ENCODE data around the gene CD81.

Gene CD81

DNA sequence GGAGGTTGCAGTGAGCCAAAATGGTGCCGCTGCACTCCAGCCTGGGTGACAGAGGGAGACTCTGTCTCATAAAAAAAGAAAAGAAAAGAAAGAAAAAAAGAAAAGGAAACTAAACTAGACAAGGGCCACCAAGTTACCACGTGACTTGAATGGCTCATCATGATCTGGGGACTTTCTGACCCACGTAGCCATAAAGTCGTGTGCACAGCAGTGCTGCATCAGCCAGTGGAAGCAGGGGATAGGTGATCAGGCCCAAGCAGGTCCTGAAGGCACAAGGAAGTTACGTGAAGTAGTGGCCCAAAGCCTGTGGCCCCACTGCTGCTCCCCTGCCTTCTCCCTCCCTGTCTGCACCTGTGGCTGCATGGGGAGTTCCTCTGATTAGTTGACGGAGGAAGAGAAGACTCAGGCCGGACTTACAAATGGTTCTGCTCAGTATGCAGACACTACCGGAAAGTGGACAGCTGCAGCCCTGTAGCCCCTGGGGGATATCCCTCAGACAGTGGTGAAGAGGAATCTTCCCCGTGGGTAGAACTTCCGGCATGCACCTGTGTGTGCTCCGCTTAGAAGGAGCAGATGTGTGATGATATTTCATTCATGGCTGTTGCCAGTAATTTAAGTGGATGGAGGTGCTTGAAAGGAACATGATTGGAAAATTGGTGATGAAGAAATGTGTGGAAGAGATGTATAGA lies 18.2 kb upstream of the CD81 start:
- H3K4me1 ChIP-seq (ENCODE audit: low read length) = no peaks in the 10 kb centered on the region
- no peak overlapping the region for H3K4me3 ChIP-seq (ENCODE audit: low read length)
- H3K4me2 ChIP-seq (ENCODE audit: low read length) = no peak overlapping the region
- no peak overlapping the region for H3K27ac ChIP-seq (ENCODE audit: low read length)
- TF ChIP-seq, protein P1, sequence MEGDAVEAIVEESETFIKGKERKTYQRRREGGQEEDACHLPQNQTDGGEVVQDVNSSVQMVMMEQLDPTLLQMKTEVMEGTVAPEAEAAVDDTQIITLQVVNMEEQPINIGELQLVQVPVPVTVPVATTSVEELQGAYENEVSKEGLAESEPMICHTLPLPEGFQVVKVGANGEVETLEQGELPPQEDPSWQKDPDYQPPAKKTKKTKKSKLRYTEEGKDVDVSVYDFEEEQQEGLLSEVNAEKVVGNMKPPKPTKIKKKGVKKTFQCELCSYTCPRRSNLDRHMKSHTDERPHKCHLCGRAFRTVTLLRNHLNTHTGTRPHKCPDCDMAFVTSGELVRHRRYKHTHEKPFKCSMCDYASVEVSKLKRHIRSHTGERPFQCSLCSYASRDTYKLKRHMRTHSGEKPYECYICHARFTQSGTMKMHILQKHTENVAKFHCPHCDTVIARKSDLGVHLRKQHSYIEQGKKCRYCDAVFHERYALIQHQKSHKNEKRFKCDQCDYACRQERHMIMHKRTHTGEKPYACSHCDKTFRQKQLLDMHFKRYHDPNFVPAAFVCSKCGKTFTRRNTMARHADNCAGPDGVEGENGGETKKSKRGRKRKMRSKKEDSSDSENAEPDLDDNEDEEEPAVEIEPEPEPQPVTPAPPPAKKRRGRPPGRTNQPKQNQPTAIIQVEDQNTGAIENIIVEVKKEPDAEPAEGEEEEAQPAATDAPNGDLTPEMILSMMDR (IDR thresholded peaks at IDR 0.05; ENCODE audit: low read depth, low read length) = no peak
- TF ChIP-seq EZH2phosphoT487 (IDR thresholded peaks at IDR 0.05; ENCODE audit: low read depth) = no peak
- H3K9ac ChIP-seq (ENCODE audit: low read length) = no peak overlapping the region
- H4K20me1 ChIP-seq (ENCODE audit: insufficient read depth, low read length) = no peaks in the 10 kb centered on the region
- no peaks in the 10 kb centered on the region for H3K27me3 ChIP-seq (ENCODE audit: low read depth, low read length)
- no peak overlapping the region for H2AFZ ChIP-seq (ENCODE audit: low read depth, low read length)
- no peaks in the 10 kb centered on the region for H3K79me2 ChIP-seq (ENCODE audit: low read length)
- H3K9me3 ChIP-seq (ENCODE audit: insufficient read depth, low read length) = no peaks in the 10 kb centered on the region
- H3K36me3 ChIP-seq (replicated peaks; ENCODE audit: low read depth, low read length) = no peaks in the 10 kb centered on the region

DNA sequence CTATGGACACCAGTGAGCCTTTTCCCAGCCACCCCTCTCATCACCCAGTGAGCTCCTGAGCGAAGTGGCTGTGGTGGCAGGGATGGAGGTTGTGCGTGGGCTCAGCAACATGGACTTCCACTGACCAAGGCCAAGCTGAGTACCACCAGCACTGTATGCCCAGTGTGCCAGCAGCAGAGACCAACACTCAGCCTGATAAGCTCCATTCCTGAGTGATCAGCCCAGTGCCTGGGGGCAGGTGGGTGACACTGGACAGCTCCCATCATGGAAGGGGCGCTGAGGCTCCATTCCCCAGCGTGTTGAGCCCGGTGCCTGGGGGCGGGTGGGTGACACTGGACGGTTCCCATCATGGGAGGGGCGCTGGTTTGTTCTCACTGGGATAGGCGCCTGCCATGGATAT lies 17.6 kb upstream of the CD81 start:
- Histone ChIP-seq H3K4me3 (ENCODE audit: low read length) (no peak overlapping the region), H4K20me1 (ENCODE audit: insufficient read depth, low read length) (no peaks in the 10 kb centered on the region), H3K27me3 (ENCODE audit: low read depth, low read length) (no peaks in the 10 kb centered on the region), H3K4me1 (ENCODE audit: low read length) (no peaks in the 10 kb centered on the region), H3K4me2 (ENCODE audit: low read length) (no peak overlapping the region), H3K9ac (ENCODE audit: low read length) (no peak overlapping the region), H3K27ac (ENCODE audit: low read length) (no peak overlapping the region), H3K9me3 (ENCODE audit: insufficient read depth, low read length) (no peaks in the 10 kb centered on the region), H3K79me2 (ENCODE audit: low read length) (no peaks in the 10 kb centered on the region), H3K36me3 (replicated peaks; ENCODE audit: low read depth, low read length) (no peaks in the 10 kb centered on the region), H2AFZ (ENCODE audit: low read depth, low read length) (no peak overlapping the region)
- no peak for TF ChIP-seq EZH2phosphoT487 (IDR thresholded peaks at IDR 0.05; ENCODE audit: low read depth)
- TF ChIP-seq, protein P1 (IDR thresholded peaks at IDR 0.05; ENCODE audit: low read depth, low read length) = no peak

DNA sequence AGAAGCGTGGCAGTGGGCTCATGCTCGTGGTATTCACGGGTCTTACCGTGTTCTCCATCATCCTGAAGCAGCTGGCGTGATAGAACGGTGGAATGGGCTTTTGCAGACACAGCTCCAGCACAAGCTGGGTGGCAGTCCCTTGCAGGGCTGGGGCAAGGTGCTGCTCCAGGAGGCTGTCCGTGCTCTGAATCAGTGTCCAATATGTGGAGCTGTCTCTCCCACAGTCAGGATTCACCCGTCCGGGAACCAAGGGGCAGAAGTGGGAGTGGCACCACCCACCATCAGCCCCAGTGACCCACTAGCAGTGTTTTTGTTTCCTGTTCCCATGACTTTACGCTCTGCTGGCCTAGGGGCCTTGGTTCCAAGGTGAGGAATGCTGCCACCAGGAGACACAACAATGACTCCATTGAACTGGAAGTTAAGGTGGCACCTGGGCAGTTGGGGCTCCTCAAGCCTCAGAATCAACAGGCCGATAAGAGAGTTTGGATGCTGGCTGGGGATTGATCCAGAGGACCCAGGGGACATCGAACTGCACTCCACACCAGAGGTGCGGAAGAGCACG lies 16.9 kb upstream of the CD81 start:
- no peaks in the 10 kb centered on the region for H4K20me1 ChIP-seq (ENCODE audit: insufficient read depth, low read length)
- no peaks in the 10 kb centered on the region for H3K4me1 ChIP-seq (ENCODE audit: low read length)
- no peaks in the 10 kb centered on the region for H3K27me3 ChIP-seq (ENCODE audit: low read depth, low read length)
- H3K27ac ChIP-seq (ENCODE audit: low read length) = no peak overlapping the region
- H3K9me3 ChIP-seq (ENCODE audit: insufficient read depth, low read length) = no peaks in the 10 kb centered on the region
- H3K4me2 ChIP-seq (ENCODE audit: low read length) = no peak overlapping the region
- H3K36me3 ChIP-seq (replicated peaks; ENCODE audit: low read depth, low read length) = no peaks in the 10 kb centered on the region
- TF ChIP-seq EZH2phosphoT487 (IDR thresholded peaks at IDR 0.05; ENCODE audit: low read depth) = no peak
- TF ChIP-seq, protein P1 (IDR thresholded peaks at IDR 0.05; ENCODE audit: low read depth, low read length) = no peak
- no peak overlapping the region for H3K9ac ChIP-seq (ENCODE audit: low read length)
- no peaks in the 10 kb centered on the region for H3K79me2 ChIP-seq (ENCODE audit: low read length)
- no peak overlapping the region for H2AFZ ChIP-seq (ENCODE audit: low read depth, low read length)
- no peak overlapping the region for H3K4me3 ChIP-seq (ENCODE audit: low read length)

GRCh38 chr11:2361565-2361964 lies 15.5 kb upstream of the CD81 start:
- H2AFZ ChIP-seq (ENCODE audit: low read depth, low read length) = no peak overlapping the region
- H3K9ac ChIP-seq (ENCODE audit: low read length) = no peak overlapping the region
- no peak overlapping the region for H3K27ac ChIP-seq (ENCODE audit: low read length)
- TF ChIP-seq EZH2phosphoT487 (IDR thresholded peaks at IDR 0.05; ENCODE audit: low read depth) = no peak
- TF ChIP-seq, protein P1 (IDR thresholded peaks at IDR 0.05; ENCODE audit: low read depth, low read length) = no peak
- no peaks in the 10 kb centered on the region for H3K27me3 ChIP-seq (ENCODE audit: low read depth, low read length)
- no peaks in the 10 kb centered on the region for H3K36me3 ChIP-seq (replicated peaks; ENCODE audit: low read depth, low read length)
- H3K4me3 ChIP-seq (ENCODE audit: low read length) = no peak overlapping the region
- H3K79me2 ChIP-seq (ENCODE audit: low read length) = no peaks in the 10 kb centered on the region
- no peaks in the 10 kb centered on the region for H3K4me1 ChIP-seq (ENCODE audit: low read length)
- no peaks in the 10 kb centered on the region for H4K20me1 ChIP-seq (ENCODE audit: insufficient read depth, low read length)
- no peaks in the 10 kb centered on the region for H3K9me3 ChIP-seq (ENCODE audit: insufficient read depth, low read length)
- no peak overlapping the region for H3K4me2 ChIP-seq (ENCODE audit: low read length)
